Suppressor macrophage (primary cell): ENCODE data around the gene PRMT2.

Experiments used
- DNase-seq, 4 experiments: peaks; one replicate each; pipeline ENCODE4 v3.0.0-alpha.2; 2020 to 2022
- total RNA-seq, 17 experiments: gene quantifications; one replicate each; lab custom pipeline; 2026; ENCODE audit warnings: mixed read lengths in 6 of 17, inconsistent platforms in 3 of 17; lab: John Stamatoyannopoulos, UW

Gene PRMT2
- total RNA-seq = 44.3 to 97.9 (median 72.1) reads per million in 17 experiments

DNA sequence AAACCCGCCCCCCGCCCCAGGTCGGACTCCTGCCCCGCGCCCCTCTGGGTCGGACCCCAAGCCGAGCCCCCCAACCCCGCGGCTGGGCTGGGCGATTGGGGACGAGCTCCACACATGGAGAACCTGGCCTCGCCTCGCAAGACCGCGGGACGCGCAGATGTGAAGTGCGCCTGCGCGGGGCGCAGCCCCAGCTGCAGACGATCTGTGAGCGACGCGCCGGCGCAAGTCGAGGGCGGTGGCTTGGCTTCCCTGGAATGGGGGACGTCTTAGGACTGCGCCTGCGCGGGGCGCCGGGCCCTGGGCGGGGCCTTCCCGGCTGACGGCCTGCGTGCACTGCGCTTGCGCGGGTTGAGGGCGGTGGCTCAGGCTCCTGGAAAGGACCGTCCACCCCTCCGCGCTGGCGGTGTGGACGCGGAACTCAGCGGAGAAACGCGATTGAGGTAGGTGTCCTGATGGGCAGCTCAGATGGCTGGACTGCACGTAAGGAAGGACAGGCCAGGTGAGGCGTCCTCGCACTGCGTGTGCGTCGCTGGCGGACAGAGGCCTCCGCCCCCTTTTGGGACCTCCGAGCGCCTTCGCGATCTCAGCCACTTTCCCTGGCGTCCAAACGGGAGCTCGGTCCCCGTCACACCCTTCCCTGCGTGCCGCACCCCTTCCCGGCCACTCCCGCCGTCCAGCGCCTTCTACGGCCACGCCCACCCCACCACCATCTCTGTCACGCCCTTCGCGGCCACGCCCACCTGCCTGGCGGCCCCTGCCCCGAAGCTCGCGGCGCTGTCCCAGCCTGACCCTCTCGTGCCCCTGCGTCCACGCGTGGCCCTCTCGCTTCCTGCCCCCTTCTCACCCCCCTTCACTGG is at the start of gene PRMT2:
TSS of gene PRMT2 (plus strand) at position 351 of the 857 bp plus-strand sequence. CDS start 1,278 bp downstream, outside the sequence.
- DNase-seq = peak; percentile 99 to 100 (median 99)

- DNase-seq = no peak
These were observed 41.2 kb upstream of the PRMT2 start for GRCh38 chr21:46594276-46594675.

GRCh38 chr21:46596201-46596600 is 39.3 kb upstream of the PRMT2 start:
- no peak for DNase-seq

- DNase-seq = no peak
These were observed 38.4 kb upstream of the PRMT2 start for GRCh38 chr21:46597031-46597430.

DNA sequence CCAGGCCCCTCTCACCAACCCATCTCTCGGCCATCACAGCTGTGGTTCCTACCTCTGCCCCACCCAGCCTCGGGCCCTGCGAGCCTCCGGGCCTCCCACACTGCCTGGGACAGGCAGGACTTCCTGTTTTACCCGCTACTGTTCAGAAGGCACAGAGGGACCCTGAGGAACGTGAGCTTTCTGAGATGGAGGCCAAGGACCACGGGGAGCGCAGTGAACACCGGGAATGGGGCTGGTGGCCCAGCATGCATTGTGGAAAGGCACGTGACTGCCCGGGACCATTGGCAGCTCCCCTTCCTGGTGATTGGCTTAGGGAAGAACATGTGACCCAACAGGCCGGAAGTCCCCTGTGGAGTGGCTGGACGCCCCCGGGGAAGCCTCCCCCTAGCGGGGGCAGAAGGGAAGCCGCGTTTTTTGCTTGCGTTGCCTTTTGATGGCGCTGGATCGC is 37.6 kb upstream of the PRMT2 start:
- DNase-seq = no peak

GRCh38 chr21:46598581-46599572 is 36.6 kb upstream of the PRMT2 start:
- DNase-seq = no peak

GRCh38 chr21:46600305-46600704 is 35.2 kb upstream of the PRMT2 start:
- DNase-seq = no peak

- DNase-seq = no peak
These were observed 34.5 kb upstream of the PRMT2 start for GRCh38 chr21:46600978-46601377.

DNA sequence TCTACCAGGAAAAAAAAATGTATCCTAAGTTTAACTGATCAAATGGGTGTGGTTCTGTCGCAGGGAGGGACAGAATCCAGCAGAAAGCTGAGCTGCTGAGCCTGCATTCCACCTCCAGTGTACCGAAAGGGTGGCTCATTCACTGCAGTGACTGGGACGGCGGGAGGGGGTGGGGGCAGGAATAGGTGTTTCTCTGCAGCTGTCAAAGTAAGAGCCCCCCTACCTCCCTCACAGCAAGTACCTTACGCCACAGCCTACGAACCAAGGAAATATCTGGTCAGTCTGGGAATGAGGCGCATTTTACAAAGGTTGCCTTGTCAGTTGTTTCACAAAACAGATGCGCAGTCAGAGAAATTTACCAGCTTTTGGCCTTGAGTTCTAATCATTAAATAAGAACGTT is 32.2 kb upstream of the PRMT2 start:
- no peak for DNase-seq

- DNase-seq = no peak
These were observed 31.0 kb upstream of the PRMT2 start for GRCh38 chr21:46604329-46604974.

DNA sequence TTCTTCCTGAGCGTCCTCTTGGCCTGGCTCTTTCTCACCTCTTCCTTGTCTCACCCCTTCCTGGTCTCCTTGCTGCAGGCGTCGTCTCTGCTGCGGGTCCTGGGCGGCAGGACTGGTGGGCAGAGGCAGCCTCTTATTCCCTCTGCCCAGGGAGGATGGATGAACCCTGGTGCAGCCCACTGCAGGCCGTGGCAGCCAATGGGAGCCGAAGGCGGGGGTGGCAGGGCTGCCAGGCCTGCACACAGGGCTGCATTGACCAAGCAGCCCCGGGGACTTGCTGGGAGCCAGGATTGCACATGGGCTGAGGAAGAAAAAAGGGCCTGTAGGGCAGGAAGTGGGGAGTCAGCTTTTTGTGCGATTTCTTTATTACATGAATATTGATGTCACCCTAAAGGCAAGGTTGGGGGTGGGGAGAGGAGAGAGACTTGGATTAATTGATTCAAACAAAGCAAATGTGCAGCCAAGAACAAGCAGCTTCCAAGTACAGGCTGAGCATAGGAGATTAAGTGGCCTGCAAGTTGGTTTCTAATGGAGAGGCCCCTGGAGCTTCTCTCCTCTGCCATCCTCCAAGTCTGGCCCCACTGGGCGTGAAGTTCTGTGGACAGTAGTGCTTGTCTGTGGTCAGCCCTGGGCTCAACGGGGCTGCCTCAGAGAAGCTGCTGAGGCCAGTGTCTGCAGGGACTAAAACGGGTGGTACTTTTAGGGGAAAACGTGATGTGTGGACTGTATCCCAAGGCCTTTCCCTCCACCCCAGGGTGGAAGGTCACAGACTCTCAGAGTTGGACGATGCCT is 30.3 kb upstream of the PRMT2 start, which contains the start of gene S100B:
TSS of gene S100B (minus strand) at position 108 of the 792 bp plus-strand sequence. CDS start 2,667 bp downstream, outside the sequence.
- peak; percentile 37 to 70 (median 62) for DNase-seq

- peak; percentile 82 to 92 (median 90) for DNase-seq
These were observed 29.6 kb upstream of the PRMT2 start for GRCh38 chr21:46605767-46606426.

GRCh38 chr21:46606427-46606813 is 29.1 kb upstream of the PRMT2 start:
- DNase-seq = peak in 1 of 4 experiments; percentile 14

- peak in 3 of 4 experiments; percentile 14 to 31 (median 21) for DNase-seq
These were observed 27.8 kb upstream of the PRMT2 start for GRCh38 chr21:46607636-46608035.

DNA sequence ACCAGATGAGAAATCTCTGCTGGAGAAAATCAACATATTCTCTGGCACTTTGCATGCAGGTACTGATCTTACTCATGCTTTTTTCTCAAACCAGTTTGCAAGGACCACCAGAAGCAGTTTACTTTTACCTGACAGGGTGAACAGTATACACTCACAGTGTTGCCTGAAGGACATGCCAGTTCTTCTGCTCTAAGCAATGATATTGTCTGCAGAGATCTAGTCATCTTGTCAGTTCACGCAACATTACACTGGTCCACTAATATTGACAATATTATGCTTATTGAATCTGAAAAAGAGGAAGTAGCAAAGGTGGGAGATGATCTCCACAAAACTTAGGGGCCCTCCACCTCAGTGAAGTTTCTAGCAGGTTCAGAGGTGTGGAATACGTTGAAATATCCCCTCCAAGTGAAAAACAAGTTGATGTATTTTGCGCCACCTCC is 26.8 kb upstream of the PRMT2 start:
- DNase-seq = no peak

DNA sequence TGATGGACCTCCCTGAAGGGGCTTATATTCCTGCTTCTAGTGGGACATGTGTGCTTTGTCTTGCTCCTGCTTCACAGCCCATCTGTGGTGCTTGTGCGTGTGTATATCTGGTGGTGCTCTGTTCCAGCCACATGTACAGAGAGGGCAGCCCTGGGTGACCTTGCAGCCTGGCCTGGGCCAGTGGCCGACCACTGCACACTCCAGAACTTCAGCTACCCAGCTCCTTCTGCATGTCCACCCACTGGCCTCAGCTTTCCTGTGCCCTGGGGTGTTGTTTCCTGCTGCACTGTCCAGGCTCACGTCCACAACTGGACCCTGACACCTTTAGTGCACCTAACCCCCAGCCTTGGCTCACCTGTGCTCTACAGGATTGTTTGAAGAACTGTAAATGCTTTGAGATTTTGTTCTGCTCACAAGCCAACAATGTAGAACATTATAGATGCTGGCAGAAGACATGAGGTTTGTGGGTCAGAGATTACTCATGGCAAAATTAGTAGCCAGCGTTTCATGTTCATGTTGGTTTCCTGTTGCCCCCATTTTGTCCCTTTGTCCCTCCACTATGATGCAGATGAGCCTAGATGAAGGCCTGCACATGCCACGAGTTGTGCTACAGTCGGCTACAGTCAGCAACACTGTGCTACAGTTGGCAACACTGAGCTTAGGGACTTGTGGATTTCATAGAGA is 25.3 kb upstream of the PRMT2 start:
- no peak for DNase-seq

DNA sequence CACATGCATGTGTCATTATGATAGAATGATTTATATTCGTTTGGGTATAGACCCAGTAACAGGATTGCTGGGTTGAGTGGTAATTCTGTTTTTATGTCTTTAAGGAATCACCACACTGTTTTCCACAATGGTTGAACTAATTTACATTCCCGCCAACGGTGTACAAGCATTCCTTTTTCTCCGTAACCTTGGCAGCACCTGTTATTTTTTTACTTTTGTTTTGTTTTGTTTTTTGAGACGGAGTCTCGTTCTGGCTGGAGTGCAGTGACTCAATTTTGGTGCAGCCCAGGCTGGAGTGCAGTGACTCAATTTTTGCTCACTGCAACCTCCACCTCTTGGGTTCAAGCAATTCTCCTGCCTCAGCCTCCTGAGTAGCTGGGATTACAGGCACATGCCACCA is 22.1 kb upstream of the PRMT2 start:
- no peak for DNase-seq

GRCh38 chr21:46616050-46616449 is 19.4 kb upstream of the PRMT2 start:
- DNase-seq = no peak

- no peak for DNase-seq
These were observed 18.8 kb upstream of the PRMT2 start for GRCh38 chr21:46616656-46617055.
